Gastrocnemius medialis (tissue), 4 donors: Measurements from ENCODE around the gene DHDH. TPM values are rescaled to one million over a fixed set of nuclear protein-coding genes. Genes with fewer than 3 reads are reported as not detected.

Source experiments
- ATAC-seq, 2 donors: fragments of 150-250 bp; one replicate each; pipeline ENCODE4 v1.9.1; 2016
- DNase-seq, 2 donors: peaks; one replicate each; pipeline ENCODE4 v3.0.0-alpha.2; 2019
- H3K27ac ChIP-seq, 4 donors: fragments of 200-600 bp; sonication (generic); 1 replicate in 1 of 4; 2 replicates in 3 of 4; pipeline ENCODE4 v1.5.1; 2016 to 2018; ENCODE audit warnings: mild to moderate bottlenecking in 2 of 4, moderate library complexity in 1 of 4
- H3K27me3 ChIP-seq, 3 donors: fragments of 200-600 bp; sonication (generic) in 2 of 3; 1 replicate in 1 of 3; 2 replicates in 2 of 3; pipeline versions ENCODE4 v1.5.1 to v1.6.0; 2016 to 2019; ENCODE audit warnings: mild to moderate bottlenecking in 1 of 3, moderate library complexity in 1 of 3
- H3K36me3 ChIP-seq, 2 donors: fragments of 200-600 bp; sonication (generic) in 1 of 2; one replicate each; pipeline ENCODE4 v1.5.1; 2017 to 2018
- H3K4me1 ChIP-seq, 2 donors: fragments of 200-600 bp; sonication (generic) in 1 of 2; one replicate each; pipeline ENCODE4 v1.5.1; 2016 to 2017; ENCODE audit warnings: mild to moderate bottlenecking in 2 of 2
- H3K4me3 ChIP-seq, 4 donors: fragments of 200-600 bp; sonication (generic) in 3 of 4; 1 replicate in 1 of 4; 2 replicates in 3 of 4; pipeline ENCODE4 v1.5.1; 2016 to 2019; ENCODE audit warnings: mild to moderate bottlenecking in 2 of 4
- H3K9me3 ChIP-seq, 3 donors: fragments of 200-600 bp; sonication (generic) in 2 of 3; 1 replicate in 1 of 3; 2 replicates in 2 of 3; pipeline ENCODE4 v1.5.1; 2016 to 2019
- CTCF ChIP-seq, 5 experiments: fragments of 450-650 bp in 3 of 5; fragments of 200-600 bp in 2 of 5; sonication (generic) in 2 of 5; IDR thresholded peaks in 4 of 5; conservative IDR thresholded peaks in 1 of 5; 1 replicate in 4 of 5; 2 replicates in 1 of 5; pipeline ENCODE4 v1.5.1; 2016 to 2019; ENCODE audit warnings: antibody characterized with exemption in 5 of 5, mild to moderate bottlenecking in 3 of 5, moderate library complexity in 3 of 5
- POLR2A ChIP-seq, 2 donors: fragments of 450-650 bp; IDR thresholded peaks; one replicate each; pipeline ENCODE4 v1.6.1; 2017; ENCODE audit warnings: antibody characterized with exemption in 2 of 2, mild to moderate bottlenecking in 2 of 2, moderate library complexity in 2 of 2
- in situ Hi-C, 4 donors: fragments of 200-750 bp; cut with MboI; loops; one replicate each; pipeline versions ENCODE4 v1.15.0 to v1.8.0; 2017; ENCODE audit warnings: low sequenced_read_pairs in 4 of 4
- intact Hi-C: fragments of 100-400 bp; cut with DNase I; formaldehyde crosslinking; loops from one replicate; pipeline ENCODE4 v1.15.1; 2023; ENCODE audit warnings: low total_unique reads
- total RNA-seq, 4 donors: library from RNA; depleted of rRNA; stranded (reverse); fragments of >200 nt; gene quantifications; one replicate each; pipeline versions ENCODE4 v1.1.0 to v1.2.3, GENCODE V29; 2016

DHDH gene
- total RNA-seq, 4 donors from 2014 or later, result not detected

DNA sequence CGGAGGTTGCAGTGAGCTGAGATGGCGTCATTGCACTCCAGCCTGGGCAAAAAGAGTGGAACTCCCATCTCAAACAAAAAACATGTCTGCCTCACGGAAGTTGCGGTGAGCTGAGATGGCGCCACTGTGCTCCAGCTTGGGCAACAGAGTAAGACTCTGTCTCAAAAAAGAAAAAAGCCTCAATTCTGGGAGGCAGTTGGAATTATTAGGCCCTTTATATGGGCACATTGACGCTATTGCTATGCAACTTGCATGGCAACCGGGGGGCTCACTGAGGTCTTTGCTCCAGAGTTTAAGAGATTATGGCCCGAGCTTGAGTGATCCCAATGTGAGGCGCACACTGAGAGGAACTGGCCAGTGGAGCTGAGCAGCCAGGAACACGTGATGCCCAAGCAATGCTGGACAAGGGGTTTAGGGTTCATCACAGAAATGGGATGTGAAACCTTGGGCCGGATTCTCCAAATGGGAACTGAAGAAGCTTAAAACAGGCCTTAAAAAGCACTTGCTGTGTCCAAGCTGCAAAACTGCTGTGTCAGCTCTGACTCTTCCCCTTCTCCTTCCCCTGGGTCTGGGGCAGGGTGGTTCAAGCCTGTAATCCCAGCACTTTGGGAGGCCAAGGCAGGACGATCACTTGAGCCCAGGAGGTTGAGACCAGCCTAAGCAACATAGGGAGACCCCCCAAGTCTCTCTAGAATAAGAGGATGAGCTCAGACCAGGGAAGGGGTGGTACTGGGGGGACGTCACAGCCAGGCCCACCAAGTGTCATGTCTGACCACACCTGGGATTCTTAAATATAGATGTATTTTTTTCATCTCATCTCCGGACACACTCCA, 34.1 kb downstream of the DHDH start:
- Histone ChIP-seq H3K27ac (peak overlapping the region; percentile 89 to 99 (median 98)), H3K4me1 (peaks cover 35 to 48% of the 10 kb centered on the region in 2 donors), H3K27me3 (no peaks in the 10 kb centered on the region), H3K9me3 (no peaks in the 10 kb centered on the region), H3K4me3 (peak overlapping the region in 3 of 4 donors; percentile 2 to 96 (median 95)), H3K36me3 (peaks cover 0 to 43% of the 10 kb centered on the region in 2 donors)
- ATAC-seq, result no peak
- intact Hi-C loops (loop anchor here (5.0 kb wide), 1 partner anchor 170 kb away; no protein-coding TSS in a partner anchor), in situ Hi-C loops (loop anchor here in 2 of 4 donors (10.0 to 25.0 kb wide), 2 partner anchors 93 to 105 kb away; partner anchors contain the start of genes PPP1R15A (in 2 of the 2) and PLEKHA4 (in 1 of the 2))
- no peak for TF ChIP-seq CTCF (IDR thresholded peaks at IDR 0.05 in 4 of 5, conservative IDR thresholded peaks at IDR 0.05 in 1 of 5)
- peak in 1 of 2 donors; percentile 13 for TF ChIP-seq POLR2A (IDR thresholded peaks at IDR 0.05)
- DNase-seq, result peak; percentile 52 to 56

DNA sequence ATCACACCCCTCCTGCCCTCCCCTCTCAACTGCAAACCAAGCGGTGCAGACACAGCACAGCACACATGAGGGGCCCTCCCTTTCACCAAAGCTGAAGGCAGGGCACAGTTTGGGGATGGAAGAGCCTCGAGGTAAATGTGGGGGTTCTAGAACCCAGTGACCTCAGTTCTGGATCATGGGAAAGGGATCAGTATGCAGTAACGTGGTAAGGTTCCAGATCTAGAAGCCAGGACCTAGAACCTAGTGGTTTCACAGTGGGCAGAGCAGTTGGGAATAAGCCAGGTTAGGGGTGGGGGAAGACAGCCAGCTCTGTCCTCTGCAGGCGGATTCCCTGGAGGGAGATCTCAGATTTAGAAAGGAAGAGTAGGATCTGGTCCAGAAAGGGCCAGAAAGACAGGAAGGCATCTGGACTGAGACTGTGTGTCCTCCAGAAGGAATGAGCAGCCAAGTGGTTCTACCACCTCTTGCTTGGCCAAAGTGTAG, 34.7 kb downstream of the DHDH start:
- Histone ChIP-seq H3K4me3 (no peak overlapping the region), H3K9me3 (no peaks in the 10 kb centered on the region), H3K27me3 (no peaks in the 10 kb centered on the region), H3K27ac (peak overlapping the region; percentile 89 to 99 (median 98)), H3K36me3 (peaks cover 0 to 50% of the 10 kb centered on the region in 2 donors), H3K4me1 (peaks cover 33 to 45% of the 10 kb centered on the region in 2 donors)
- in situ Hi-C loops (loop anchor here in 2 of 4 donors (10.0 to 25.0 kb wide), 2 partner anchors 93 to 106 kb away; partner anchors contain the start of genes PPP1R15A (in 2 of the 2) and PLEKHA4 (in 1 of the 2)), intact Hi-C loops (loop anchor here (5.0 kb wide), 1 partner anchor 171 kb away; no protein-coding TSS in a partner anchor)
- ATAC-seq (no peak), DNase-seq (peak in 1 of 2 donors; percentile 31)
- TF ChIP-seq POLR2A (IDR thresholded peaks at IDR 0.05) (no peak), CTCF (IDR thresholded peaks at IDR 0.05 in 4 of 5, conservative IDR thresholded peaks at IDR 0.05 in 1 of 5) (no peak)

- H3K4me1 ChIP-seq, result peaks cover 27 to 39% of the 10 kb centered on the region in 2 donors
- in situ Hi-C loops (loop anchor here in 2 of 4 donors (10.0 to 25.0 kb wide), 2 partner anchors 94 to 107 kb away; partner anchors contain the start of genes PPP1R15A (in 2 of the 2) and PLEKHA4 (in 1 of the 2)), intact Hi-C loops (loop anchor here (5.0 kb wide), 1 partner anchor 172 kb away; no protein-coding TSS in a partner anchor)
- ATAC-seq (no peak), DNase-seq (peak in 1 of 2 donors; percentile 28)
- H3K36me3 ChIP-seq, result peaks cover 0 to 56% of the 10 kb centered on the region in 2 donors
- TF ChIP-seq POLR2A (IDR thresholded peaks at IDR 0.05) (no peak), CTCF (IDR thresholded peaks at IDR 0.05 in 4 of 5, conservative IDR thresholded peaks at IDR 0.05 in 1 of 5) (no peak)
- H3K4me3 ChIP-seq, result no peak overlapping the region
- H3K27ac ChIP-seq, result peak overlapping the region; percentile 89 to 99 (median 98)
- no peaks in the 10 kb centered on the region for H3K9me3 ChIP-seq
- no peaks in the 10 kb centered on the region for H3K27me3 ChIP-seq
Observed at GRCh38 chr19:48968813-48969218, 35.3 kb downstream of the DHDH start.

DNA sequence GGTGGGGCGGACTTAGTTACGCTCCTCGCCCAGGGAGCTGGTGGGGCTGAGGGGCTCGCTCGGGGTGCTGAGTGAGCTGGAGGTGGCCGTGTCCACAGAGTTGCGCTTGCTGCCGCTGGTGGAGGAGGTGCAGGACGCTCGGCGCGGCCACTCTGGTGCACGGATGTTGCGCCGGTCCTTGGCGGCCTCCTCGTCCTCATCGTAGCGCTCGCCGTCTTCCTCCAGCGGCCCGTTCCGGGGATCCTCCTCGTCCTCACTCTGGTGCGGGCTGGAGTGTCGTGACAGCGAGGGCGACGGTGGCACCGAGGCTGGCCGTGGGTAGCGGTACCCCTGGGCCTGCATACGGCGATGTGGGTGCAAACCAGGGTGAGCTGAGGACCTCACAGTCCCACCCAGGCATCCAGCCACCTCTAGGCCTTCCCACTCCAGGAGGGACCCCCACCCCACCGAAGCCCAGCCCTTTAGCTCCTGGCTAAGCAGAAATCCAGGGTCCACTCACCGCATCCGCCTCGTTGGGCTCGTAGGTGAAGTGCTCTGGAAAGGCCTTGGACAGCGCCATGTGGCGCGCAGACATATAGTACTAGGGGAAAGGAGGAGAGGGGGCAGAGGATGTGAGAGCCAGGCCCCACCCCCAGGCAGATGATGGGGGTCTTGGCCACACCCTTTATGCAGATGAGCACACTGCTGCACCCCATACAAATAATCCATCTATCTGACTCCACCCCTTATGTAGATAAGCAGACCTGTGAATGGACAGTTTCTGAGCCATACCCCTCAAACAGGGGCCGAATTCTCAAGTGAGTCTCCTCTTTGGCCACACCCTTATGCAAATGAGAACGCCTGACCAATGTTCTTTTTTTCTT, 36.0 kb downstream of the DHDH start:
- in situ Hi-C loops (loop anchor here in 2 of 4 donors (10.0 to 25.0 kb wide), 3 partner anchors 95 to 185 kb away; partner anchors contain the start of genes PPP1R15A (in 2 of the 2) and PLEKHA4 (in 1 of the 2)), intact Hi-C loops (loop anchor here (5.0 kb wide), 1 partner anchor 172 kb away; no protein-coding TSS in a partner anchor)
- Histone ChIP-seq H3K27ac (peak overlapping the region; percentile 89 to 100 (median 98)), H3K27me3 (no peaks in the 10 kb centered on the region), H3K4me3 (no peak overlapping the region), H3K4me1 (peaks cover 20 to 32% of the 10 kb centered on the region in 2 donors), H3K9me3 (no peaks in the 10 kb centered on the region), H3K36me3 (peaks cover 0 to 63% of the 10 kb centered on the region in 2 donors)
- TF ChIP-seq POLR2A (IDR thresholded peaks at IDR 0.05) (no peak), CTCF (IDR thresholded peaks at IDR 0.05 in 4 of 5, conservative IDR thresholded peaks at IDR 0.05 in 1 of 5) (no peak)
- ATAC-seq (no peak), DNase-seq (no peak)
